ENCODE measurements around the gene SNX13. TPM values are rescaled to one million over a fixed set of nuclear protein-coding genes. Genes with fewer than 3 reads are reported as not detected.

Gene SNX13
- total and polyA plus RNA-seq, 9 of the 15 experiments (the other 6 are each of a cell fraction or from before 2014, with no cell fraction given) = 5.6 to 33.2 (median 25.4) TPM

DNA sequence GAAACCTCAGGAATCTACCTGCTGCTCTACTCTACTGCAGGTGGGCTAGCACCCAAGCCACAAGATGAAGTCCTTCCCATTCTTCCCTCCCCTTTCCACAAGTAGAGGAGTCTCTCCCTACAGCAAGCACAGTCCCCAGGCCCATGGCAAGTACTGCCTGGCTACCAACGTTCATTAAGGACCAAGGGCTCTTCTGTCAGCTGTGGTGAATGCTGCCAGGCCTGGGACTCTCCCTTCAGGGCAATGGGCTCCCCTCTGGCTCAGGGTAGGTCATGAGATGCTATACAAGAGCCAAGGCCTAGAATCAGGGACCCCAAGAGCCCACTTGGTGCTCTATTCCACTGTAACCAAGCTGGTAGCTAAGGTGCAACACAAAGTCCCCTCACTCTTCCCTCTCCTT, 39.8 kb downstream of the SNX13 start:
- no peak for DNase-seq (ENCODE audit: extremely low read depth in 1 of 4, low spot score in 3 of 4)
- Histone ChIP-seq H3K4me2 (ENCODE audit: insufficient read depth, low read length) (no peak overlapping the region), H3K79me2 (ENCODE audit: control insufficient read depth, insufficient read depth, low read length) (peaks cover 18% of the 10 kb centered on the region; the same call in 2 of the 3 replicates), H3K27me3 (ENCODE audit: control insufficient read depth in 2 of 2, insufficient read depth in 2 of 2, low read length in 2 of 2) (no peaks in the 10 kb centered on the region), H2AFZ (ENCODE audit: low read depth, low read length) (no peak overlapping the region), H3K27ac (ENCODE audit: extremely low read depth, low read depth, low read length) (no peak overlapping the region), H3K9me1 (ENCODE audit: control insufficient read depth, insufficient read depth, low read length) (no peaks in the 10 kb centered on the region), H3K4me3 (no peak overlapping the region), H3K9me3 (replicated peaks; ENCODE audit: control insufficient read depth, insufficient read depth, low read depth, low read length) (no peaks in the 10 kb centered on the region), H3K4me1 (replicated peaks in 1 of 2; ENCODE audit: control insufficient read depth in 2 of 2, insufficient read depth in 2 of 2, low read length in 2 of 2) (no peaks in the 10 kb centered on the region), H4K20me1 (replicated peaks; ENCODE audit: control insufficient read depth, insufficient read depth, low read length) (no peaks in the 10 kb centered on the region), H3K36me3 (ENCODE audit: control insufficient read depth, insufficient read depth, low read length) (no peaks in the 10 kb centered on the region; the same call in 2 of the 3 replicates), H3K9ac (ENCODE audit: insufficient read depth in 1 of 2, low read depth in 2 of 2, low read length in 2 of 2) (no peak overlapping the region)
- WGBS (ENCODE audit: insufficient coverage, low coverage, missing lambda C conversion rate) = 50% methylated on average over 1 of the region's 1 CpG
- intact Hi-C loops (cut with micrococcal nuclease) (no loop called here), in situ Hi-C loops (cut with MboI) (no loop called here)
- TF ChIP-seq ZNF274 (IDR thresholded peaks at IDR 0.05; ENCODE audit: borderline replicate concordance, low read depth, low read length) = no peak
- TF ChIP-seq PCBP1 (IDR thresholded peaks at IDR 0.05; ENCODE audit: low read depth, low read length, poor library complexity, severe bottlenecking) = no peak
- TF ChIP-seq ZNF174 (CRISPR knock-in tag; IDR thresholded peaks at IDR 0.05) = no peak
- TF ChIP-seq HLTF (IDR thresholded peaks at IDR 0.05) = no peak
- no peak for TF ChIP-seq L3MBTL2 (IDR thresholded peaks at IDR 0.05)
- no peak for TF ChIP-seq RBM34 (IDR thresholded peaks at IDR 0.05; ENCODE audit: borderline replicate concordance, insufficient read depth, low read length)
- no peak for TF ChIP-seq ZNF57 (CRISPR knock-in tag; IDR thresholded peaks at IDR 0.05)
- TF ChIP-seq ZMIZ1 (IDR thresholded peaks at IDR 0.05; ENCODE audit: low read depth in 2 of 2, low read length in 2 of 2) = no peak
- no peak for TF ChIP-seq RBM14 (IDR thresholded peaks at IDR 0.05; ENCODE audit: borderline replicate concordance, insufficient read depth, low read depth, low read length)
- TF ChIP-seq EZH2 (IDR thresholded peaks at IDR 0.05; ENCODE audit: borderline replicate concordance, low read depth, low read length) = no peak
- no peak for TF ChIP-seq MEF2A (IDR thresholded peaks at IDR 0.05; ENCODE audit: control insufficient read depth, low read depth, low read length)
- no peak for FAIRE-seq
- ATAC-seq = no peak
- no TSS peak for BruUV-seq (replicated peaks)
- ChIA-PET CTCF (ENCODE audit: low intra/inter-chr PET ratio) (no interaction called here), POLR2A (no interaction called here)

All from K562 (cell line).